GM13977 (cell line): Measurements from ENCODE around the gene ALKBH7.
A peak's percentile ranks its signal among the peaks of the same experiment; 100 is the strongest.

ENCODE experiments used
- DNase-seq: peaks from one replicate; pipeline ENCODE4 v3.0.0; 2012; ENCODE audit warnings: low spot score
- CTCF ChIP-seq: IDR thresholded peaks from 2 replicates; pipeline ENCODE4 v1.5.1; 2012; ENCODE audit warnings: mild to moderate bottlenecking, control low read depth; ENCODE audit not compliant: insufficient read depth; ENCODE audit errors: extremely low read depth, missing control alignments
- in situ Hi-C: fragments of 300-500 bp; cut with MboI; formaldehyde crosslinking; loops from one replicate; pipeline ENCODE4 v1.12.0; 2022; ENCODE audit warnings: low sequenced_read_pairs, low pct_unique_long_range_greater_than_20kb, mixed read lengths, inconsistent platforms; ENCODE audit not compliant: unreplicated experiment

The ALKBH7 gene

GRCh38 chr19:6372594-6373095, at the start of gene ALKBH7:
Gene ALKBH7, plus strand, starts transcription at chr19:6372794. Its CDS starts 27 bp downstream, at chr19:6372821.
- DNase-seq: peak; percentile 95
- in situ Hi-C loops: no loop called here
- no peak for TF ChIP-seq CTCF

GRCh38 chr19:6324757-6325156, 47.8 kb upstream of the ALKBH7 start:
- no peak for DNase-seq
- in situ Hi-C loops: no loop called here
- TF ChIP-seq CTCF: no peak

- DNase-seq: no peak
- in situ Hi-C loops: no loop called here
- no peak for TF ChIP-seq CTCF
Measured at GRCh38 chr19:6325614-6326013, 47.0 kb upstream of the ALKBH7 start.

DNA sequence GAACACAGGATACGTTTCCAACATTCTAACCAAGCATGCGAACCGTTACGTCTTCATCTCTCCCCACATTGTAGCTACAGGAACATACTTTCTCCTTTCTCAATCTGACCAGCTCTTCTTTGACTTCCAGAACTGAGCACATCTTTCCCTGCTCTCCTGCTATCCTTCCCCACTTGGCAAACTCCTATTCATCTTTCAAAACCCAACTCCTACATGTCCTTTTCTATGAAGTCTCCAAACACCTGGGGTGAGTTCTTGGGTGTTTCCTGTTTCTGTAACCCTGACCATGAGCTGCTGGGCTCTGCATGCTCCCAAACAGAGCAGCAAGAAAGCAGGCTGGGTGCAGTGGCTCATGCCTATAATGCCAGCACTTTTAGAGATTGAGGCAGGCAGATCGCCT, 45.8 kb upstream of the ALKBH7 start:
- in situ Hi-C loops: no loop called here
- TF ChIP-seq CTCF: no peak
- DNase-seq: no peak

DNA sequence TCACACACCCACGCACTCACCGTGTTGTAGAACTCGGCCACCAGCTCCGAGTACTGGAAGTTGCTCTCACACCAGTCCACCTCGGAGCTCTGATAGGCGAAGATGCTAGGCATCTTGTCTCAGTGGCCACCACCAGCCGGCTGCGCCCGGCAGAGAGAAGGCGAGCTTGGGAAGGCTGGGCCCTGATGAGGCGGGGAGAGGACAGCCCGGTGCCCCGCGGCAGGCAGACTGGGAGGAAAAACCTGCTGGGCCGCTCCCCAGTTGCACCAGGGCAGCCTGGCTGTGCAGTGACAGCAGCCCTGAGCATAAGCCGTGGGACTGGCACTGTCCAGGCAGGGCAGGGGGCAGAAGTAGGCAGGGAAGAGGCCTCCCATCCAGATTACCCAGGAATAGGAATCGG, 39.2 kb upstream of the ALKBH7 start, which contains the start of gene ACER1:
Gene ACER1, minus strand, starts transcription at position 174 of the 400 bp plus-strand sequence. Its CDS starts 61 bp downstream, at position 113.
- no peak for DNase-seq
- TF ChIP-seq CTCF: no peak
- in situ Hi-C loops: no loop called here

DNA sequence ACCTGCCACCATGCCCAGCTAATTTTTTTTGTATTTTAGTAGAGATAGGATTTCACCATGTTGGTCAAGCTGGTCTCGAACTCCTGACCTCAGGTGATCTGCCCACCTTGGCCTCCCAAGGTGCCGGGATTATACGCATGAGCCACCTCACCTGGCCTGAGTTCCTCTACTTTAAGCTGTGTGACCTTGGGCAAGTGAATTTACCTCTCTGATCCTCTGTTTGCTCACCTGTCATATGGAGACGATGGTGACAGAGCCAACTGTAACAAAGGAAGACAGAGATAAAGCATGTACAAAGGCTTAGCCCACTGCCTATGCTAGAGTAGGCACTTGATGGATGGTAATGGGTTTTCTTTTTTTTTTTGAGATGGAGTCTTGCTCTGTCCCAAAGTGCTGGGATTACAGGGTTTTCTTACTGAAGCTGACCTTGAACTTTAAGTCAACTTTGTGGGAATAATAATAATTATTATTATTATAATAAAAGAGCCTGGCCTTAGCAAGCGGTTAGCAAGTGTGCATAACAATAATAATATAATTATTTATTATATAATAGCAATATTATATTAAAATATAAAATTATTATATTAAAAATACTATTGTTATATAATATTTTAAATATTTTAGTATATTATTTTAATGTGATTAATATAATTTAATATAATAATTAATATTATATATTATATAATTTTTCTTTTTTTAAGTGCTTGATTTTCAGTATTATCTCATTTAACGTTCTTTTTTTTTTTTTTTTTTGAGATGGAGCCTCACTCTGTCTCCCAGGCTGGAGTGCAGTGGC, 37.9 kb upstream of the ALKBH7 start:
- TF ChIP-seq CTCF: no peak
- DNase-seq: no peak
- in situ Hi-C loops: no loop called here
